GM23248 (cell line): ENCODE data around the gene SPATA19. TPM values are rescaled to one million over a fixed set of nuclear protein-coding genes. Genes with fewer than 3 reads are reported as not detected.

Source experiments
- DNase-seq: peaks from one replicate; pipeline ENCODE4 v3.0.0-alpha.2; 2015
- H2AFZ ChIP-seq: fragments of 200-600 bp; sonication (generic); 2 replicates; pipeline ENCODE4 v1.6.1; 2016; ENCODE audit warnings: antibody characterized with exemption
- H3F3A ChIP-seq: fragments of 200-600 bp; sonication (generic); 2 replicates; pipeline ENCODE4 v1.6.1; 2016; ENCODE audit warnings: mild to moderate bottlenecking, antibody characterized with exemption, mixed run types; ENCODE audit not compliant: insufficient read depth
- H3K27ac ChIP-seq: fragments of 200-600 bp; sonication (generic); 2 replicates; pipeline ENCODE4 v1.5.1; 2016; ENCODE audit warnings: mild to moderate bottlenecking
- H3K27me3 ChIP-seq: fragments of 200-600 bp; sonication (generic); replicated peaks from 2 replicates; pipeline ENCODE4 v1.6.1; 2016; ENCODE audit warnings: mild to moderate bottlenecking; ENCODE audit not compliant: insufficient read depth
- H3K36me3 ChIP-seq: fragments of 200-600 bp; sonication (generic); 2 replicates; pipeline ENCODE4 v1.6.1; 2016; ENCODE audit warnings: low read depth, mild to moderate bottlenecking
- H3K4me1 ChIP-seq: fragments of 200-600 bp; sonication (generic); 2 replicates; pipeline ENCODE4 v1.6.1; 2016; ENCODE audit warnings: mild to moderate bottlenecking; ENCODE audit not compliant: insufficient read depth
- H3K4me2 ChIP-seq: fragments of 200-600 bp; sonication (generic); one replicate; pipeline ENCODE4 v1.6.1; 2016; ENCODE audit warnings: mild to moderate bottlenecking; ENCODE audit not compliant: unreplicated experiment
- H3K4me3 ChIP-seq: fragments of 200-600 bp; sonication (generic); 2 replicates; pipeline ENCODE4 v1.5.1; 2016; ENCODE audit warnings: mild to moderate bottlenecking
- H3K79me2 ChIP-seq: fragments of 200-600 bp; sonication (generic); 2 replicates; pipeline ENCODE4 v1.6.1; 2016; ENCODE audit warnings: mild to moderate bottlenecking; ENCODE audit not compliant: insufficient read depth
- H3K9ac ChIP-seq: fragments of 200-600 bp; sonication (generic); 2 replicates; pipeline ENCODE4 v1.6.1; 2016; ENCODE audit warnings: mild to moderate bottlenecking
- H3K9me2 ChIP-seq: fragments of 200-600 bp; sonication (generic); 2 replicates; pipeline ENCODE4 v1.6.1; 2016; ENCODE audit warnings: mixed run types, mild to moderate bottlenecking, moderate library complexity; ENCODE audit not compliant: insufficient read depth
- H3K9me3 ChIP-seq: fragments of 200-600 bp; sonication (generic); one replicate; pipeline ENCODE4 v1.6.1; 2017; ENCODE audit warnings: low read depth
- H4K20me1 ChIP-seq: fragments of 200-600 bp; sonication (generic); 2 replicates; pipeline ENCODE4 v1.6.0; 2016; ENCODE audit not compliant: insufficient read depth
- EZH2 ChIP-seq: fragments of 200-600 bp; sonication (generic); IDR thresholded peaks from 2 replicates; pipeline ENCODE4 v1.6.1; 2018; ENCODE audit warnings: antibody characterized with exemption, mild to moderate bottlenecking; ENCODE audit not compliant: insufficient read depth, poor library complexity, severe bottlenecking
- EZH2phosphoT487 ChIP-seq: fragments of 200-600 bp; sonication (generic); IDR thresholded peaks from 2 replicates; pipeline ENCODE4 v1.6.1; 2018; ENCODE audit warnings: antibody characterized with exemption, moderate library complexity, mild to moderate bottlenecking, low read depth; ENCODE audit not compliant: insufficient read depth
- WGBS, 2 experiments: methylation state at CpG; one replicate each; pipeline ENCODE4 v1.1.6; 2015 to 2017; ENCODE audit warnings: low lambda C conversion rate in 2 of 2, low coverage in 1 of 2; ENCODE audit errors: missing lambda C conversion rate in 2 of 2; 5-methylcytosine and 5-hydroxymethylcytosine counted together
- in situ Hi-C: fragments of 300-500 bp; cut with MboI; formaldehyde crosslinking; loops from 2 replicates; pipeline ENCODE4 v1.15.0; 2020
- polyA plus RNA-seq: library from polyadenylated mRNA; unstranded; fragments of >200 nt; fragmentation: Nextera tagmentation; extraction: Ambion mirVana; gene quantifications from 2 replicates; pipeline ENCODE4 v1.2.1, GENCODE V29; 2016
- total RNA-seq: library from RNA; depleted of rRNA; stranded (reverse); fragments of >200 nt; shearing (Covaris generic); gene quantifications from 2 replicates; pipeline ENCODE4 v1.2.3, GENCODE V29; 2014; rRNA removed

The SPATA19 gene
- total RNA-seq, result not detected in 2 replicates
- polyA plus RNA-seq, result not detected in 2 replicates

- Histone ChIP-seq H3K27ac (no peak within 1 kb of the TSS), H3K9ac (no peak within 1 kb of the TSS), H2AFZ (no peak within 1 kb of the TSS), H3K27me3 (no peaks in the 10 kb centered on the region), H3F3A (no peaks in the 10 kb centered on the region), H3K36me3 (no peaks in the 10 kb centered on the region), H3K4me1 (no peaks in the 10 kb centered on the region), H3K79me2 (no peaks in the 10 kb centered on the region), H4K20me1 (no peaks in the 10 kb centered on the region), H3K9me3 (no peaks in the 10 kb centered on the region), H3K4me2 (no peak within 1 kb of the TSS), H3K4me3 (no peak within 1 kb of the TSS), H3K9me2 (no peaks in the 10 kb centered on the region)
- in situ Hi-C loops, result no loop called here
- 2 to 18% methylated on average over 2 of the region's 2 CpGs for WGBS, 2 experiments
- no peak for TF ChIP-seq EZH2
- TF ChIP-seq EZH2phosphoT487, result no peak
- DNase-seq, result no peak
These were observed at the start of gene SPATA19 for GRCh38 chr11:133845413-133845812. Gene SPATA19, minus strand, starts transcription at chr11:133845513. Its CDS starts 67 bp downstream, at chr11:133845446.

GRCh38 chr11:133895061-133895479 is 49.8 kb upstream of the SPATA19 start:
- Histone ChIP-seq H3K9ac (no peak overlapping the region), H3F3A (no peaks in the 10 kb centered on the region), H3K9me2 (no peaks in the 10 kb centered on the region), H3K79me2 (no peaks in the 10 kb centered on the region), H4K20me1 (no peaks in the 10 kb centered on the region), H3K4me2 (no peak overlapping the region), H3K4me1 (no peaks in the 10 kb centered on the region), H2AFZ (no peak overlapping the region), H3K9me3 (no peaks in the 10 kb centered on the region), H3K27me3 (no peaks in the 10 kb centered on the region), H3K4me3 (no peak overlapping the region), H3K36me3 (no peaks in the 10 kb centered on the region), H3K27ac (no peak overlapping the region)
- in situ Hi-C loops, result no loop called here
- 25% methylated on average over 10 of the region's 10 CpGs for WGBS, 2 experiments
- TF ChIP-seq EZH2, result no peak
- TF ChIP-seq EZH2phosphoT487, result no peak
- no peak for DNase-seq

- WGBS, 2 experiments, result 40 to 48% methylated on average over 12 to 14 of the region's 14 CpGs
- in situ Hi-C loops, result no loop called here
- TF ChIP-seq EZH2phosphoT487 (no peak), EZH2 (no peak)
These were observed 48.1 kb upstream of the SPATA19 start for GRCh38 chr11:133893381-133893780.

GRCh38 chr11:133892584-133893380 is 47.5 kb upstream of the SPATA19 start:
- Histone ChIP-seq H3K9me2 (no peaks in the 10 kb centered on the region), H3K79me2 (no peaks in the 10 kb centered on the region), H4K20me1 (no peaks in the 10 kb centered on the region), H3K4me1 (no peaks in the 10 kb centered on the region), H2AFZ (no peak overlapping the region), H3F3A (no peaks in the 10 kb centered on the region), H3K9me3 (no peaks in the 10 kb centered on the region), H3K27me3 (no peaks in the 10 kb centered on the region), H3K27ac (no peak overlapping the region), H3K4me2 (no peak overlapping the region), H3K36me3 (no peaks in the 10 kb centered on the region), H3K4me3 (no peak overlapping the region), H3K9ac (no peak overlapping the region)
- 56% methylated on average over 19 of the region's 19 CpGs for WGBS, 2 experiments
- TF ChIP-seq EZH2, result no peak
- TF ChIP-seq EZH2phosphoT487, result no peak
- in situ Hi-C loops, result no loop called here
- DNase-seq, result no peak

More at GRCh38 chr11:133893381-133893780, 48.1 kb upstream of the SPATA19 start:
- Histone ChIP-seq H3K9me3 (no peaks in the 10 kb centered on the region), H3K27ac (no peak overlapping the region), H3K9ac (no peak overlapping the region), H3K4me2 (no peak overlapping the region), H2AFZ (no peak overlapping the region), H3F3A (no peaks in the 10 kb centered on the region), H3K36me3 (no peaks in the 10 kb centered on the region), H3K4me1 (no peaks in the 10 kb centered on the region), H4K20me1 (no peaks in the 10 kb centered on the region), H3K27me3 (no peaks in the 10 kb centered on the region), H3K79me2 (no peaks in the 10 kb centered on the region), H3K9me2 (no peaks in the 10 kb centered on the region), H3K4me3 (no peak overlapping the region)
- no peak for DNase-seq
